Posterior vena cava (tissue), 2 donors: ENCODE measurements around the gene TMEM126B. TPM values are rescaled to one million over a fixed set of nuclear protein-coding genes. Genes with fewer than 3 reads are reported as not detected.

ENCODE experiments used
- DNase-seq: peaks from one replicate; pipeline ENCODE4 v3.0.0-alpha.2; 2020; ENCODE audit warnings: low spot score
- intact Hi-C, 2 donors: fragments of 100-400 bp; cut with DNase I; formaldehyde crosslinking; loops; one replicate each; pipeline versions ENCODE4 v1.14.1 to v1.14.2; 2022 to 2023
- total RNA-seq, 2 donors: library from RNA; stranded (reverse); fragmentation: NEBNext Ultra II Directional; extraction: Animal tissue kit (Norgen Biotek cat#: 25700); gene quantifications; one replicate each; pipeline ENCODE4 v1.2.1, GENCODE V29; 2021
- donor health status: DM: yes; HTN: yes; CAD: no.
- donor health status: DM: yes; HTN: yes; CAD: no.

Gene TMEM126B
- total RNA-seq, 2 donors from 2014 or later, result 55.1 to 59.5 TPM

GRCh38 chr11:85672105-85672902, 43.9 kb downstream of the TMEM126B start:
- intact Hi-C loops, result no loop called here
- DNase-seq, result no peak

DNA sequence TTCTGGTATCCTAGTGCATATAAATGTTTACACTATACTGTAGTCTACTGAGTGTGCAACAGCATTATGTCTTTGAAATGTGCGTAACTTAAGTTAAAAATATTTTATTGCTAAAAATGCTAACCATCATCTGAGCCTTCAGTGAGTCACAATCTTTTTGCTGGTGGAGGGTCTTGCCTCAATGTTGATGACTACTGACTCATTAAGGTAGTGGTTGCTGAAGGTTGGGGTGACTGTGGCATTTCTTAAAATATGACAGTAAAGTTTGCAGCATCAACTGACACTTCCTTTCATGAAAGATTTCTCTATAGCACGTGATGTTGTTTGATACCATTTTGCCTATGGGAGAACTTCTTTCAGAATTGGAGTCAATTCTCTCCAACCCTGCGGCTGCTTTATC, 45.0 kb downstream of the TMEM126B start:
- intact Hi-C loops, result no loop called here
- DNase-seq, result no peak

DNA sequence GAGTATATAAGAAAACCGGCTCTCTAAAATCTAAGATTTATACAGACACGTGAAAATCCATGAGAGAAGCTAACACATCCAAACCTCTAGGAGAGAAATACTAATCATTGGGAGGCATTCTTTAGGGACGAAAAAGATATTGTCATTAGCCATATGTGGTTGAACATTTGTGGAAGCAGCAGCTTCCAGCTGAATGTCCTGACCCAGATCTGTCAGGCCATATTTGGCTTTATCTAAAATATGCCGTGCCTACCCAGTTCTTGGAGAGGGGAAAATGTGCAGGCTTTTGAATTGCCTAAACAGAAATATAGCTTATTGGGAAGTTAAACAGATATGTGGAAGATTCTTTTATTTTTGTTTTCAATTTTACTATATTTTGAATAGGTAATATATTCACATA, 51.2 kb downstream of the TMEM126B start:
- DNase-seq, result no peak
- intact Hi-C loops, result no loop called here

DNA sequence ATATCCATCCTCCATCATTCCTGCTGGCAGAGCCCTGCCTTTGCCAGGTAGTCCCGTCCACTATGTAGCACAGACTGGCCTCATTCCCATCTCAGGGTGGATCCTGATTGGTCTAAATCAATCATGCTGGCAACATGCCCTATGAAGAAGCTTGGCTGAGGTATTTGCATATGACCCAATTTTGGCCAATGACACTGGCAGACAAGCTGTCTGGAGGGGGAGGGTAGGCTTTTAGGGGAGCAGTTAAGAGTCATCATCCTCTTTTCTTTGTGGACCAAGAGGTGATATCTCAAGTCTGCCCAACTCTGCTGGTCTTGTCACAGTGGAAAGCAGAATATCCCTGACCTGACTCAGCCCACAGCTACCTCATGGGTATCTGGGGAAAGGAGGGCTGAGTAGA, 52.5 kb downstream of the TMEM126B start:
- intact Hi-C loops, result no loop called here

GRCh38 chr11:85682330-85683305, 54.2 kb downstream of the TMEM126B start:
- peak; percentile 91 for DNase-seq
- intact Hi-C loops, result no loop called here

More for the DNA sequence above, 52.5 kb downstream of the TMEM126B start:
- DNase-seq, result no peak

DNA sequence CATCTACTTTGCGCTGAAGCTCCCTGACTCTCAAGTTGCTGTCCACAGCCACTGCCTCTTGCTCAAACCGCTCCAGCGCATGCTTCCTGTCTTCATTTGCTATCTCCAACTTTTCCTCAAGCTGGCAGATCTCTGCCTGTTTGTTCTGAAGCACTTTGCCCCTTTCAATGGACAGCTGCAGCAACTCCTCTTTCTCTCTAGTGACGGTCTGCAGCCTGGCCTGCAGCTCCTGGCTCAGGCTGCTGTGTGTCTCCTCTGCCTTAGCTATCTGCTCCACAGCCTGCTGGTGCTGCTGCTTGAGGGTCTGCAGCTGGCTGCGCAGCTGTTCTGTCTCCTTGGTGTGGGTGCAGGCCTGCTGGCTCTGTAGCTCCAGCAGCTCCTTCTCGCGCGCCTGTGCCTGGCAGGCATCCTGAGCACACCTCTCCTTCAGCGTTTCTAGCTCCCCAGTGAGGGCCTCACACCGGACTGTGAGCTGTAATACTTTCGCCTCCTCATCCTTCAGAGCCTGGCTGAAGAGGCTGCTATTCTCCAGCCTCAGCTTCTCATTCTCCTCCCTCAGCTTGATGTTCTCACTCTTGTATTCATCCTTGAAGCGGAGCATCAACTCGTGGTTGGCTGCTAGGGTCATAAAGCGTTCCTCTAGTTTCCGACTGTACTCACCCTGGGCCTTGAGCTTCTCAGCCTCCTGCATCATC, 56.9 kb downstream of the TMEM126B start:
- intact Hi-C loops, result no loop called here
- peak; percentile 74 for DNase-seq

GRCh38 chr11:85685820-85686459, 57.5 kb downstream of the TMEM126B start, which contains the start of gene CCDC89:
Gene CCDC89 (minus strand): TSS chr11:85686195. CDS start chr11:85686130, 65 bp downstream.
- intact Hi-C loops, result no loop called here

More at GRCh38 chr11:85685820-85686459, 57.5 kb downstream of the TMEM126B start, which contains the start of gene CCDC89:
- peak; percentile 89 for DNase-seq

Other genes with a start within 250 kb of the TMEM126B start
- gene DLG2, start 1.2 kb upstream of the TMEM126B start, total RNA-seq, result 10 to 100 TPM; 17.2 to 20.5 TPM
- gene TMEM126A, start 19.4 kb downstream of the TMEM126B start, total RNA-seq, result 10 to 100 TPM; 29.6 to 30.2 TPM
- gene CREBZF, start 36.5 kb downstream of the TMEM126B start, total RNA-seq, result 10 to 100 TPM; 31.7 to 34.5 TPM
- gene CCDC89, start 57.6 kb downstream of the TMEM126B start, total RNA-seq, result 1 to 10 TPM; 1.3 to 2.5 TPM
- 100 to 1,000 TPM; 144 to 183 TPM for gene SYTL2, start 182.5 kb downstream of the TMEM126B start, total RNA-seq
- not detected for gene CCDC83, start 226.8 kb downstream of the TMEM126B start, total RNA-seq